ENCODE measurements around the gene C1QC.
A peak's percentile ranks its signal among the peaks of the same experiment; 100 is the strongest.

C1QC gene

GRCh38 chr1:22597996-22598395, 45.4 kb upstream of the C1QC start:
- Histone ChIP-seq H2AK5ac (ENCODE audit: low read depth, low read length) (no peak overlapping the region), H4K8ac (ENCODE audit: low read depth, low read length) (no peak overlapping the region), H3K79me1 (ENCODE audit: low read depth, low read length) (no peaks in the 10 kb centered on the region), H3K27me3 (ENCODE audit: control insufficient read depth in 3 of 3, insufficient read depth in 3 of 3, low read depth in 1 of 3, low read length in 3 of 3) (peaks cover 0 to 57% (median 16%) of the 10 kb centered on the region in 3 experiments), H3K4me2 (ENCODE audit: insufficient read depth, low read length, poor library complexity, severe bottlenecking) (no peak overlapping the region), H2BK120ac (ENCODE audit: low read depth, low read length) (no peak overlapping the region), H3K9me3 (replicated peaks in 1 of 2; ENCODE audit: control insufficient read depth in 2 of 2, insufficient read depth in 1 of 2, low read depth in 1 of 2, low read length in 2 of 2) (no peaks in the 10 kb centered on the region), H3K14ac (ENCODE audit: low read length) (no peak overlapping the region), H2AFZ (ENCODE audit: low read length) (no peak overlapping the region), H2BK12ac (ENCODE audit: low read length) (no peak overlapping the region), H3K23ac (ENCODE audit: low read depth, low read length, poor library complexity) (no peak overlapping the region), H3K27ac (replicated peaks; ENCODE audit: low read length) (no peak overlapping the region), H3K18ac (ENCODE audit: low read length) (peak overlapping the region; percentile 28), H2BK5ac (ENCODE audit: low read length) (no peak overlapping the region), H3K4me1 (ENCODE audit: control insufficient read depth in 2 of 2, insufficient read depth in 1 of 2, low read depth in 1 of 2, low read length in 2 of 2) (peaks cover 0 to 2% of the 10 kb centered on the region in 2 donors), H4K91ac (ENCODE audit: low read depth, low read length, poor library complexity) (no peak overlapping the region), H3K4ac (ENCODE audit: low read length) (no peak overlapping the region), H3K4me3 (ENCODE audit: low read length in 2 of 2) (peak overlapping the region in 1 of 2 donors; percentile 8), H3K36me3 (replicated peaks in 1 of 2; ENCODE audit: control insufficient read depth in 2 of 2, insufficient read depth in 2 of 2, low read length in 2 of 2) (no peaks in the 10 kb centered on the region), H2BK15ac (ENCODE audit: low read length) (no peak overlapping the region), H3K9ac (ENCODE audit: low read depth, low read length, poor library complexity) (peak overlapping the region; percentile 21)
- DNase-seq (ENCODE audit: low spot score): no peak
- no CpG with 5 or more reads among the region's 8 CpGs for WGBS, 2 donors (ENCODE audit: extremely low coverage in 2 of 2, insufficient read length in 2 of 2, insufficient replicate concordance in 1 of 2)

GRCh38 chr1:22598736-22599135, 44.7 kb upstream of the C1QC start:
- Histone ChIP-seq H3K23ac (ENCODE audit: low read depth, low read length, poor library complexity) (peak overlapping the region; percentile 73), H3K4me2 (ENCODE audit: insufficient read depth, low read length, poor library complexity, severe bottlenecking) (no peak overlapping the region), H3K14ac (ENCODE audit: low read length) (no peak overlapping the region), H4K91ac (ENCODE audit: low read depth, low read length, poor library complexity) (no peak overlapping the region), H2BK120ac (ENCODE audit: low read depth, low read length) (no peak overlapping the region), H3K4me3 (ENCODE audit: low read length in 2 of 2) (peak overlapping the region in 1 of 2 donors; percentile 46), H2AK5ac (ENCODE audit: low read depth, low read length) (peak overlapping the region; percentile 43), H2BK12ac (ENCODE audit: low read length) (peak overlapping the region; percentile 73), H2BK5ac (ENCODE audit: low read length) (no peak overlapping the region), H2BK15ac (ENCODE audit: low read length) (no peak overlapping the region), H3K4me1 (ENCODE audit: control insufficient read depth in 2 of 2, insufficient read depth in 1 of 2, low read depth in 1 of 2, low read length in 2 of 2) (no peaks in the 10 kb centered on the region), H3K79me1 (ENCODE audit: low read depth, low read length) (no peaks in the 10 kb centered on the region), H2AFZ (ENCODE audit: low read length) (no peak overlapping the region), H3K27ac (replicated peaks; ENCODE audit: low read length) (no peak overlapping the region), H3K4ac (ENCODE audit: low read length) (no peak overlapping the region), H3K27me3 (ENCODE audit: control insufficient read depth in 3 of 3, insufficient read depth in 3 of 3, low read depth in 1 of 3, low read length in 3 of 3) (peaks cover 0 to 56% (median 9%) of the 10 kb centered on the region in 3 experiments), H3K36me3 (replicated peaks in 1 of 2; ENCODE audit: control insufficient read depth in 2 of 2, insufficient read depth in 2 of 2, low read length in 2 of 2) (no peaks in the 10 kb centered on the region), H3K18ac (ENCODE audit: low read length) (peak overlapping the region; percentile 74), H3K9me3 (replicated peaks in 1 of 2; ENCODE audit: control insufficient read depth in 2 of 2, insufficient read depth in 1 of 2, low read depth in 1 of 2, low read length in 2 of 2) (no peaks in the 10 kb centered on the region), H4K8ac (ENCODE audit: low read depth, low read length) (no peak overlapping the region), H3K9ac (ENCODE audit: low read depth, low read length, poor library complexity) (peak overlapping the region; percentile 44)
- DNase-seq (ENCODE audit: low spot score): no peak
- no CpG with 5 or more reads among the region's 24 CpGs for WGBS, 2 donors (ENCODE audit: extremely low coverage in 2 of 2, insufficient read length in 2 of 2, insufficient replicate concordance in 1 of 2)

- H3K4ac ChIP-seq (ENCODE audit: low read length): no peak overlapping the region
- no peak overlapping the region for H2BK120ac ChIP-seq (ENCODE audit: low read depth, low read length)
- no peak overlapping the region for H2AFZ ChIP-seq (ENCODE audit: low read length)
- no peak overlapping the region for H4K8ac ChIP-seq (ENCODE audit: low read depth, low read length)
- H4K91ac ChIP-seq (ENCODE audit: low read depth, low read length, poor library complexity): no peak overlapping the region
- H3K79me1 ChIP-seq (ENCODE audit: low read depth, low read length): no peaks in the 10 kb centered on the region
- no peak overlapping the region for H3K4me2 ChIP-seq (ENCODE audit: insufficient read depth, low read length, poor library complexity, severe bottlenecking)
- no CpG with 5 or more reads among the region's 22 CpGs for WGBS, 2 donors (ENCODE audit: extremely low coverage in 2 of 2, insufficient read length in 2 of 2, insufficient replicate concordance in 1 of 2)
- H2BK5ac ChIP-seq (ENCODE audit: low read length): no peak overlapping the region
- no peak overlapping the region for H2AK5ac ChIP-seq (ENCODE audit: low read depth, low read length)
- H3K14ac ChIP-seq (ENCODE audit: low read length): peak overlapping the region; percentile 90
- H3K27ac ChIP-seq (replicated peaks; ENCODE audit: low read length): no peak overlapping the region
- H3K27me3 ChIP-seq (ENCODE audit: control insufficient read depth in 3 of 3, insufficient read depth in 3 of 3, low read depth in 1 of 3, low read length in 3 of 3): peaks cover 0 to 57% (median 0%) of the 10 kb centered on the region in 3 experiments
- H3K9ac ChIP-seq (ENCODE audit: low read depth, low read length, poor library complexity): no peak overlapping the region
- peak overlapping the region; percentile 41 for H3K18ac ChIP-seq (ENCODE audit: low read length)
- H2BK15ac ChIP-seq (ENCODE audit: low read length): no peak overlapping the region
- H3K9me3 ChIP-seq (replicated peaks in 1 of 2; ENCODE audit: control insufficient read depth in 2 of 2, insufficient read depth in 1 of 2, low read depth in 1 of 2, low read length in 2 of 2): no peaks in the 10 kb centered on the region
- H3K4me1 ChIP-seq (ENCODE audit: control insufficient read depth in 2 of 2, insufficient read depth in 1 of 2, low read depth in 1 of 2, low read length in 2 of 2): no peaks in the 10 kb centered on the region
- H3K4me3 ChIP-seq (ENCODE audit: low read length in 2 of 2): no peak overlapping the region
- H2BK12ac ChIP-seq (ENCODE audit: low read length): no peak overlapping the region
- H3K23ac ChIP-seq (ENCODE audit: low read depth, low read length, poor library complexity): no peak overlapping the region
- no peaks in the 10 kb centered on the region for H3K36me3 ChIP-seq (replicated peaks in 1 of 2; ENCODE audit: control insufficient read depth in 2 of 2, insufficient read depth in 2 of 2, low read length in 2 of 2)
- DNase-seq (ENCODE audit: low spot score): no peak
Measured at GRCh38 chr1:22600071-22600816, 43.2 kb upstream of the C1QC start.

- H3K79me1 ChIP-seq (ENCODE audit: low read depth, low read length): no peaks in the 10 kb centered on the region
- no peak overlapping the region for H2BK15ac ChIP-seq (ENCODE audit: low read length)
- peaks cover 0 to 56% (median 0%) of the 10 kb centered on the region in 3 experiments for H3K27me3 ChIP-seq (ENCODE audit: control insufficient read depth in 3 of 3, insufficient read depth in 3 of 3, low read depth in 1 of 3, low read length in 3 of 3)
- H3K4me2 ChIP-seq (ENCODE audit: insufficient read depth, low read length, poor library complexity, severe bottlenecking): no peak overlapping the region
- H2AK5ac ChIP-seq (ENCODE audit: low read depth, low read length): no peak overlapping the region
- H2BK120ac ChIP-seq (ENCODE audit: low read depth, low read length): no peak overlapping the region
- no peak overlapping the region for H3K27ac ChIP-seq (replicated peaks; ENCODE audit: low read length)
- no peak overlapping the region for H2AFZ ChIP-seq (ENCODE audit: low read length)
- no peak overlapping the region for H3K9ac ChIP-seq (ENCODE audit: low read depth, low read length, poor library complexity)
- DNase-seq (ENCODE audit: low spot score): no peak
- no peak overlapping the region for H2BK5ac ChIP-seq (ENCODE audit: low read length)
- H3K18ac ChIP-seq (ENCODE audit: low read length): peak overlapping the region; percentile 80
- no peak overlapping the region for H4K8ac ChIP-seq (ENCODE audit: low read depth, low read length)
- H3K4ac ChIP-seq (ENCODE audit: low read length): no peak overlapping the region
- H2BK12ac ChIP-seq (ENCODE audit: low read length): peak overlapping the region; percentile 6
- no peaks in the 10 kb centered on the region for H3K36me3 ChIP-seq (replicated peaks in 1 of 2; ENCODE audit: control insufficient read depth in 2 of 2, insufficient read depth in 2 of 2, low read length in 2 of 2)
- H3K14ac ChIP-seq (ENCODE audit: low read length): peak overlapping the region; percentile 90
- WGBS, 2 donors (ENCODE audit: extremely low coverage in 2 of 2, insufficient read length in 2 of 2, insufficient replicate concordance in 1 of 2): no CpG with 5 or more reads among the region's 39 CpGs
- no peak overlapping the region for H3K4me3 ChIP-seq (ENCODE audit: low read length in 2 of 2)
- H3K23ac ChIP-seq (ENCODE audit: low read depth, low read length, poor library complexity): peak overlapping the region; percentile 80
- no peaks in the 10 kb centered on the region for H3K9me3 ChIP-seq (replicated peaks in 1 of 2; ENCODE audit: control insufficient read depth in 2 of 2, insufficient read depth in 1 of 2, low read depth in 1 of 2, low read length in 2 of 2)
- H3K4me1 ChIP-seq (ENCODE audit: control insufficient read depth in 2 of 2, insufficient read depth in 1 of 2, low read depth in 1 of 2, low read length in 2 of 2): no peaks in the 10 kb centered on the region
- H4K91ac ChIP-seq (ENCODE audit: low read depth, low read length, poor library complexity): no peak overlapping the region
Measured at GRCh38 chr1:22600817-22601605, 42.4 kb upstream of the C1QC start.
